ENCODE measurements around the gene HIVEP2. TPM values are rescaled to one million over a fixed set of nuclear protein-coding genes. Genes with fewer than 3 reads are reported as not detected.

Gene HIVEP2
- polyA plus RNA-seq, 3 donors, result 12.0 to 12.7 (median 12.1) TPM

DNA sequence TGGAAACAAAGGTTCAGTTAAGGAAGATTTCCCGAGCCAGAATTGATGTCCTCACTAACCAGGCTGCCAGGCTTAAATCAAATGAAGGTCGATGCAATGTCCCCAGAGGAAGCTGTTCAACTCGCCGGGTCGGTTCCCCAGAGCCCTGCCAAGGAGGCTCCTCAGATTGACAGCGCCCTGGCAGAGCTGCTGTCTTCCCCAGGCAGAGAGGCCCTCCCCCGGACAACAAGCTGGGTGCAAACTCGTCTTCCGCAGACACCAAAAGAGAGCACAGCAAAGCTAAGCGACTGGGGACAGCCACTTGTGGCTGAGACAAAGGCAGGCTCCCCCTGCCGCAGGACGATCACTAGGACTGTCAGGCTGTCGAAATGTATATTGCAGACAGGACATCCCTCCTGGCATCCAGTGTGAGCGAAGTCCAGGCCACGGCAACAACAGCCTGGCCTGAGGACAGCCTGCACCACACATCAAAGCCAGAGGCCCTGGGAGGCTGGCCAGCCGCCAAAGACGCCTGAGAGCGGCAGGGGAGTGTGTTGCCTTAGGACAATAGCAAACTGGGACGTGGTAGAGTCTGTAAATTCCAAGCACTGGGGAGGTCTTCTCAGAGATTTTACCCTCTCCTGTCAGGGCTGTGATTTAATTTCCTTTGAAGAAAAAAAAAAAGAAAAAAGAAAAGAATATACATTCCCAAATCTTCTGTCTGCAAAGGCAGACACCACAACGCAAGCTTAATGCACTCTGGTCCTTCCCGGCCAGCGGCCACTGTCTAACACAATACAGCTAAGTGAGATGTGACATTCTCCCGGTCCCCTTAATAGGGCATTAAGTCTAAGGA is 99.1 kb downstream of the HIVEP2 start:
- DNase-seq (ENCODE audit: low read depth in 3 of 3, low spot score in 2 of 3), result peak in 2 of 3 donors; percentile 61 to 74

DNA sequence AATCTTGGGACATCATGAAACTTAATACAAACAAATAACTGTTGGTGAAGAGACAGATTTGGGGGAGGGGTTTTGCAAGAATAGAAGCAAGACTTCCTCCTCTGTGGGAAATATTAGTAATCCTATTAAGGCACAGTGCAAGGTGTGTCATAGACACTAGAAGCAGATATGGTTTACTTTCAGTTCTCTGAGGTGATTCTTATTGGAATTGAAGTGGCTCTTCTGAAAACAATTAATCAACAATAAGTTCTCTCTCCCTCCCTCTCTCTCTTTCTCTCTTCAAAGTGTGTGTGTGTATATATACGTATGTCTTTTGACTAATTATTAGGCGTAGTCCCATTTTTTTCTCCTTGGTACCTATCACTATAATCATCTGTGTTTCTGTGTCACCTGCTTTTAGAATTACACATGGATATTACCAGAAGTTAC is 99.8 kb downstream of the HIVEP2 start:
- DNase-seq (ENCODE audit: low read depth in 3 of 3, low spot score in 2 of 3), result no peak

DNA sequence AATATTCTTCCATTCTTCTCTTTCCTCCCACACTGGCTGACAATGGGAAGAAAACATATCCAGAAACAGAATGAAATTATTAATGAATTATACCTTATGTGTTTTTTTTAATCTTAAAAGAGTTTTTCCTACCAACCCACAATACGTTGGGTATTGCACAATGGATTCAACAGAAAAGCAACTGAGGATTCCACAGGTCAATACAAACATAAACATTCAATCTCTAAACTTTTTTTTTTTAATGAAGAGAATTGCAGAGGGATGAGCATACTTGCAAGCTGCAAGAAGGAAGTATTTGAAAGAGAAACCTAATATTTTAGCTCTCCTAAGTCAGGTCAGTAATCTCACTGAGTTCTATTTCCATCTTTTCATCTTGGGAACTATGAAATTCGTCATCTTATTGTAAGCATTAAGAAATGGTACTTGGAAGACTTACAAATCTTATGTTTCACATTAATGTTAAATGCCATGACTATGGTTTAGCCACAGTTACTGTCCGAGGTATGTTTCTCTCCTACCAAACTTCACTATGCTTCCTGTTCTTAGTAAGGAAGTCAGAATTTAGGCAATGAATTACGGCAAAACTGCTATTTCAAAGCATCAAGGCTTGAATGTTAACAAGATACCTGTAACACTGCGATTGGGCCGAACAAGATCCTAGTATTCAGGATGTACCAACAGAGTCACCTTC is 100.8 kb downstream of the HIVEP2 start:
- DNase-seq (ENCODE audit: low read depth in 3 of 3, low spot score in 2 of 3), result no peak

DNA sequence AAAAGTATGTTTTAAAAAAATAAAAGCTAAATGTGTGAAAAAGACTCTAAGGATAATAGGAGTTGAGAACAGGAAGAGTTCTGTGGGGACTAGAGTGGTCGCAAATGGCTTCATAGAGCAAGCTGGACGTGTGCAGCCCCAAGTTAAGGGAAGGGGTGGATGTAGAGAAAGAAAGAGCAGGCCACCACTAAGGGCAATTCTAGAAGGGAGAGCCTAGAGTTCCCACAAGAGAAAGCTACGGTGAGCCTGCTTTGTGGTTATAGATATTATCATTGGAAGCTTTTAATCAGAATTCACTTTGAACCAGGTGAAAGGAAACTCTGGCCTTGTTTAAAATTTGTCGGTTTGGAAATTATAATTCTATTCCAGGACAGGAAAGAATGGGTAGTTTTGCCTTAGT is 101.6 kb downstream of the HIVEP2 start:
- no peak for DNase-seq (ENCODE audit: low read depth in 3 of 3, low spot score in 2 of 3)

DNA sequence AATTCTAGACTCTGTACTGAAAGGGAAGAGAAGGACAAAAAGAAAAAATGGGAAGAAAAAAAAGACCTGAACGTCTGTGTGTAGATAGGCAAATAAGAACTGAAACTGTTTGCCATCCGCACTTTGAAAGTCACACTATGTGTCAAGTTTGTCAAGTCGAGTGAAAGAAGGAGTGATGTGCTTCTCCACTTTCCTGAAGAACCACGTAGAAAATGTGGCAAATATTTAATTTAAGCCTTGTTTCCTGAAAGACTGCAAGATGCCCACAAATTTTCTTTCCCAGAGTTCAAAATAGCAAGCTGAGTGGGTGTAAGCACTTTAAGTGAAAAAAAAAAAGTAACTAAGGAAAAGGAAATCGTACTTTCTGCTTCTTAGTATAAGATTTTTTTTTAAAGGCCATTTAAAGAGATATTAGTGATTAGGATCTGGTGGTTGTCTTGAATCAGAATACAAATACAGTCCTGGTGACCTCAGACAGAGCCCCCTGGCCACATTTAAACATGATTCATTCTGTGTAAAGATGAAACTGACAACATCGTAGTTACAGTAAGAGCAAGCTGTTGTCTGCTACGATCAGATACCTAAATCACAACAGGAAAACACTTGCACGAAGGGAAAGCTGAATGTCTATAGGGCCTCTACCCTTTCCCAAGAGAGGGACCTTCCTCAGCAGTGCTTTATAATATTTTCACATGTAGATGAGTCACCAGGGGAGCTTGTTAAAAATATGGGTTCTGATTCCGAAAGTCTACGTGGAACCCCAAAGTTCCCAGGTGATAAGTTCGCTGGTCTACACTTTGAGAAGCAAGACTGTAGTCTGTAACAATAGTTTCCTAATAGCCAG is 102.3 kb downstream of the HIVEP2 start:
- no peak for DNase-seq (ENCODE audit: low read depth in 3 of 3, low spot score in 2 of 3)

DNA sequence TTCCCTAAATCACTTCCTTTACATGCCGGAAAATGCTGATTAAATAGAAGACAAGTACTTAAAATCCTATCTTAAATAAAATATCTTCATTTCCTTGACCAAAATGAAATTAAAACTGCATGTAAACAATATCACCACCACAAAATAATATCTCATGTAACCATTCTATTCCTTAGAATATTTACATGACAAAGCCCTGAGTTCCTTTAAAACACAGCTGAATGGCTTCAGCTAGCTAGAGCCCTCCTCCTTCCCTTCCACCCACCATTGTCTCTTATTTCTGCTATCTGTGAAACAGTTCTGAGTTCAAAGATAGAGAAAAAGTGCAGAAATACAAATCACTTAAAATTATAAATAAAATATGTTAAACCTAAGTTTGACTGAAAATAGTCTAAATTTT is 103.1 kb downstream of the HIVEP2 start:
- DNase-seq (ENCODE audit: low read depth in 3 of 3, low spot score in 2 of 3), result no peak

DNA sequence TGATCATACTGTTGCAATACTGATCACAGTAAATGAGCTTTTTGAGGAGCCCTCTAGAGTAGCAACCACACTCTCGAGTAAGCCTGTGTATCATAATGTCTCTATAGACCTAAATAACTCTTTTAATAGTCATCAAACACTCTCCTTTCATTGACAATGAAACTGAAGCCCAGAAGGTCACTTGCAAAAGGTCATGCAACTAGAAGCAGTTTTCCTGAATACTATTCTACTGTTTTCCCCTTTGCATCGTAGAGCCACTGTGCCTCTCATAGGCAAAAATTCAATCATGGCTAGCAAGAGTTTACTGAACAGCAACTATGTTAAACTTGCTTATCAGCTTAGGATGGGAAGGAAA is 105.3 kb downstream of the HIVEP2 start:
- no peak for DNase-seq (ENCODE audit: low read depth in 3 of 3, low spot score in 2 of 3)

DNA sequence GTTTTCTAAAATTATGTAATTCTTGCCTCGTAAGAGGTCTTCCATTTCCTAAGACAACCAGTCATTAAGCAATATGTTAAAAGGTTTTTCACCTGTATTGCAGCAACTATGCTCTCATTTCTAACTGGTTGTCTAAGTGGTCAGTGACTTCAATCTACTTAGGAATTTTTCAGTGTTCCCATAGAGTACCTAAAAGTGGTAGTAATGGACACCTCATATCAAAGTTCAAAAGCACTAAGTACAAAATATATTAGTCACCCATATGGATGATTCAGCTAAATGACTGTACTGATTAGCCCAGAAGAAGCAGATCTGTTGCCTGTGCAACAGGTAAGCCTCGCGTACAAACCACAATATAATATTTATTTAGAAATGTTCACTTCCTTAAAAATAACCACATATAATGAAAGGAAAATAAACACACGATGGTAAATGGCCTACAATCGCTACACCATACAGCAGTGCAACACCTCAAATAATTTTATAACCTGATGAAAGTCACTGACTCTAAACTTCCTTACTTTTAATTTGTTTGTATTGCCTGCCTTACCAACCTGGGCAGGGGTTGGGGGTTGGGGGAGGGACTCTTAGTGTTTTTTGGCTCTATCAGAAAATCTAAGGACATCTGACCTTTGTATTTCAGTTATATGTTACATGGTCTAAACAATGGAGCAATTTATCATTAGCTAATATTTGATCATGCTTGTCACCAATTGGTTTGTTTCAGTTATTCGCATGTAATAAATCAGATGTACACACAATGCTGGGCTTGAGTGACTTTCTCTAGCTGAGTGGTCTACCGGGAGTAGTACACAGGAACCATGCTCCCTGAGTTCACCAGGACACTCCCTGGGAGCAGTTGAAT is 105.9 kb downstream of the HIVEP2 start:
- DNase-seq (ENCODE audit: low read depth in 3 of 3, low spot score in 2 of 3), result no peak

DNA sequence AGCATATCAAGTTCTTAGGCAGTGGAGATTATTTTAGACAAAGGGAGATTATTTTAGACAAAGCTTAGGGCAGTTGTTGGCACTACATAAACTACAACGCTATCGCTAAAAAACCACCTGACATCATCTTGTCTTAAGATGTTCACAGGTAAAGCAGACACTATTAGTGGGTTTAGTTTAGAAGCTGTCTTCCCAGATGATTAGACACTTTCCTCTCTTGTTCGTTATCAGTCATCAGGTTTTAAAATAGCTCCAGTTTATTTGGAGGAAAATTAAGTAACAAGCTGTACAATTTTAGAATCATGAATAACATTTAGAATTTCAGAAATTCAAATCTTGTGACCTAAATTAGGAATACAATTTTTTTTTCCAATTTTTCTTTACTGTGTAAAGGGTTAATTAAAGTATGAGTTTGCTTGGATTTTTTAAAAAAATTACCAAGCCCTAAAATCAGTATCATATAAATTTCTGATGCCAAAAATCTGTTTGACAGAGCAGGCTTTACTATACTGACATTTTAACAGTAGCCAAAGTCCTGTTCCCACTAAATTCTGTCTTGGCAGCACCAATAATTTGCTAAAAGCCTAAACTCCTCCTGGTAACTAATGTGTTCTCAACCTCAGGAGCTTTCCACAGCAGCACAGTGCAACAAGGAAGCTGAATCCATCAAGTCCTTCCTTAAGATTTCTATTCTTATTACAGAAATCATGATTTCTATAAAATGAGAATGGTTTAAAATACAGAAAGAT is 109.0 kb downstream of the HIVEP2 start:
- DNase-seq (ENCODE audit: low read depth in 3 of 3, low spot score in 2 of 3), result no peak

DNA sequence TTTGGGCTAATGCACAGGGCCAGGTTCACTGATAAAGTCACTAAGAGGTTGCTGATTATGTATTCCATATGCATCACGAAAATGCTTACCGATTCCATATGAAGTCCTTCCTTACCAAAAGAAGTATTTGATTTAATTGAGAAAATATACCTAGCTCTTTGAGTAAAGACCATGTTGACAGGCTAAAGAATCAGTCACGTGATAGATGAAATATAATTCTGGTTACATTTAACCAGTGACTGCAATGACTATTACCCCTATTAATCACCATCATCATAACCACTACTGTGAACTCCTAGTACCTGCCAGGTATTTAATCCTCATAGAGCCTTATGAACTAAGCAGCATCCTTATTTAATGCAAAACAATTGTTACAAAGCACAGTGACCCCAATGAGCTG is 110.1 kb downstream of the HIVEP2 start:
- DNase-seq (ENCODE audit: low read depth in 3 of 3, low spot score in 2 of 3), result no peak

DNA sequence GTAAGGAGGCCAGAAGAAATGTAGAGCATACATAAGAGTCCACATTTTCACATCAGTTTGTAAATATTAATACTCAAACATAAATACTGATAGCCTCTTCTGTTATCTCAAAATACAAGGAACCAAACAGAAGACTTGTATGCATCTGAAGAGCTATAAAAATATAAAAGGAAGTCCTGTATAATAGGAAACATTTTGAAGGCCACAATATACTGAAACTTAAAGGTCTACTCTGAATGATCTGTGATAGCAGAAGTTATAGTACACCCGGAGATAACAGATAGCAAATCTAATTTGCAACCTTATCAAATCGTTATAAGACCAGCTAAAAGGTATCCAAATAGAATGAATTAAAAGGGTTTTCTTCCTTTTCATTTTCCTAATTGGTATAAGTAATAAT is 111.2 kb downstream of the HIVEP2 start:
- no peak for DNase-seq (ENCODE audit: low read depth in 3 of 3, low spot score in 2 of 3)

DNA sequence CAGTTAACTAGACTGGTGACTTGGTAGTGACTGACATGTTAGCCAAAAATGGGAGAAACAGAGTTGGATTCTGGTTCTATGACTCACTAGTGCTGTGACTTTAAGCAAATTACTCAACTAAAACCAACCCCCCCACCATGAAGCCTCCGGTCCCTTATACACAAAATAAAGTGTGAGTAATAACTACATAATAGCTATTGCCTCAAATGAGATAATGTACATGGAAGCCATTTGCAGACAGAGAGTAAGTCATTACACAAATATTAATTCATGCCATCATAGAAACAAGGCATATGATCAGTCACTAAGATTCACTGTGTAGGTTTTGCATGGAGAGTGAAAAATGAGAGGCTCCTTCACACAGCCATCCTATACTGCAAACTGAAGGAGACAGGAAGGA is 111.9 kb downstream of the HIVEP2 start:
- DNase-seq (ENCODE audit: low read depth in 3 of 3, low spot score in 2 of 3), result no peak

DNA sequence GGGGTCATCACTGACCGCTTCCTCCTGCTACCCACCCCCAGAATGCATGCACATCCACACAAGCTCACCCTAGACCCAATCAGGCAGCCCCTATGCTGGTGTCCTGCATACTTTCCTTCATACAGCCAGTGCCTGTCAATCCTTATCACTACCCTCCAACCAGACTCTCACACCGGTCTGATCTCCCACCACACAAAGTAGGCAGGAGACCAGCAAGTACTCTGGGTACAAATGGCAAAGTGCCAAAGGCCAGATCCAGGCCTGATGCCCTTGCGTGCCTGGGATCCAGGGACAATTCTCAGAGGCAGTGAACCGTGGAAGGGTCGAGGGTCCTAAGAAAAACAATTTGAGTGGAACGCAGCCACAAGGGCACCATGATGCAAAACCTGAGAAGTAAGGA is 114.2 kb downstream of the HIVEP2 start:
- no peak for DNase-seq (ENCODE audit: low read depth in 3 of 3, low spot score in 2 of 3)

DNA sequence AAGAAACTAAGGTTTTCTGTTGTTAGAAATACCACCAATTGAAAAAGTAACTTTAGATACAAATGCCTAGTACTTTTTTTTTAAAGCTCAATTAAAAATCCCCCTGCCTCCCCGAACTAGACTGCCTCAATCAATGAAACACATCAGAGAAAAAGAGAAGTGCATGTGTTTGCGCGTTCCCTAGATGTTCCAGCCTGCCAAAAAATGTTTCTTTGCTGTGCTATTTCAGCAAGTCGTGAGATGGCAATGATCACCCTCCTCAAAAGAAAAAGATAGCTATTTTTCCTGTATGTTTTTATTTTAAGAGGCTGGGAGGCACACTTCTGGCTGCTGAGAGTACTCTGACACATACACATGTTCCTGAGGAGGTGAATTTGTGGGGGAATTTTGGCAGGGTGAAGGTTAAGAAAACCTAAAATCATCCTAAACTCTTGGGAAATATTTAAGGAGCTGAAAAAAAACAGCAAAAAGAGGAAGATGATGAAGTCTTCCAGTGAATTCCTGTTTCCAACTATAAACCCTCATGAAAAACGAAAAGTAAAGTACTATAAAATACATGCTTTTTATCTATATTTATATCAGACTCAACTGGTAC is 114.8 kb downstream of the HIVEP2 start:
- no peak for DNase-seq (ENCODE audit: low read depth in 3 of 3, low spot score in 2 of 3)

DNA sequence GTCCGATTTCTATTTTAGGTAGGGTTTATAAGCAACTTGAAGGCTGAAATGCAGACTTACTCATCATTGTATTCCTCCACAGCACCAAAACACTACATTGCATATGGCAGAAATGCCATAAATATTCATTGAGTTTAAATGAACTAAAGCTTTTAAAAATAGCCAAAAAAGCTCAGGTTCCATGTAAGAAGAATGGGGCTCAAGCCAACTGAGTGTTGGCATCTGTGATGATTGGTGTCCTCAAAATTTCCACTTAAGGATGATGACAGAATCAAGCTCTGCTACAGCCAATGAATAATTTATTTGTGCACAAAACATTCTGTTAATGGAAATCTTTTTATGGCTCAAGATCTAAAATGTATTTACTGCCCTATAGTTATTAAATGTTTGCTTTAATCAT is 115.4 kb downstream of the HIVEP2 start:
- no peak for DNase-seq (ENCODE audit: low read depth in 3 of 3, low spot score in 2 of 3)

DNA sequence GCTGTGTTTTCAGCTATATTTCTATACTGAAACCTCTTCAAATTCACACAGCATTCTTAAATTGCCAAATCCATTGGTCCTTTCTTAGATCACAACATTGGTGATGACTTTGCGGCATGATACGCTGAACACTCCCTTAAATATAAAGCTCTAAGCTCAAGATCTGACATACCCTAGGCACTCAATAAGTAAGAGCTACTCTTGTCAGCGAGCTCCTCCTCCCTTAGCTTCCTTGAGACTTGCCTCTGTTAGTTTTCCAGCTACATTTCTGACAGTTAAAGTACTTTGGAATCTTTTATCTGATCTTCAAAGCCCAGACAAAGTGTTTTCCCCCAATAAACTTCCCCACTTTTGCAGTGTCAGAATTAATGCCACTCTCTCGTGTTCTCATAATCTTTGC is 117.0 kb downstream of the HIVEP2 start:
- DNase-seq (ENCODE audit: low read depth in 3 of 3, low spot score in 2 of 3), result no peak

DNA sequence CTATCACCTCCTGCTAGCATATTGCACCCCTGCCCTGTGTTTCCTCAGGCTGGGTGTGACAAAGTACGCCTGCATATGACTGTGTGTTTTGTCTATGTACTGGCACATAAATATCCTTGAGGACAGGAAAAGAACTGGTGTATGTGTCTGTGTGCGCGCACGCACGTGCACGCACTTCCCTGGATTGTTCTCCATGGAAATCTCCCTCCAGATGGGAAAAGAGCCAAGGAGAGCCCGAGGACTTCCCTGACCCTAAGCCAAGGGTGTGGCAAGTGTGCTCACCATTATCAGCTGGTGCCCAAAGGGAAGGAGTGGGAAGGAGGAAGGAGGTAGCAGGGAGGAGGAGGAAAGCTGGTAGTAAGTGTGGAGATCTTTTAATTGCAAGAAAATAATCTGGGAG is 117.6 kb downstream of the HIVEP2 start:
- no peak for DNase-seq (ENCODE audit: low read depth in 3 of 3, low spot score in 2 of 3)

DNA sequence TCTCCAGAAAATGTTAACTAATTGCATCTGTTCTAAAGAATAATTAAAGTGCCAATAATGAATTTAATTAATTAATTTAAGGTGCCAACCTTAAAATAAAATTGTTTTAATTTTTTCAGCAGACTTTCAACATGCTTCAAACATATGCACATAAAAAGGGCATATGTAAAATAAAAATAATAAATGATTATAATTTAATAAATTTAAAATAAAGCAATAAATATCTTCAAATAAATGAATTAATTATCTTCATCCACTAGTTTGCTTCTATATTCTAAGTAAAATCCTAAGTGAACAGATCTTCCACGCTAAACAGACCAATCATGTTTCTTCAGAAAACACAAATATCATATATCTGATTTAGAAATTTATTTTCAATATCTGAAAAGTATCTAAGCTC is 119.2 kb downstream of the HIVEP2 start:
- DNase-seq (ENCODE audit: low read depth in 3 of 3, low spot score in 2 of 3), result no peak

DNA sequence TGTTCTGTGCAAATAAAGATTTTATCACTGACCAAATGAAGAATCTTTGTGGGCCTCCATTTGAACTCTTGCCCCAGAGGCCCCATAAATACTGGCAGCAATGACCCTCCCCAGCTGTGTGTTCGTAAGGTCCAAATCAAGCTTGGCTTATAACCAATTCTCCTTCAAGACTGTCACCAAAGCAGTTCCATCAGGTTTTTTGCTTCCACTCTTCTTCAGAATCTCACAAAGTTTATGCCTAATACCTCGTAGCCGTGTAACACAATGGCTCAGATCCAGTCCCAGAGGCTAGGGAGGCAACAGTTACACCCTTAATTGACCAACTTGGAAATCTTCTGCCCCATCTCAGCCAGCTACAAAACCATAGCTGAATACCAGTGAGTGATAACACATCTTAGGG is 120.5 kb downstream of the HIVEP2 start:
- DNase-seq (ENCODE audit: low read depth in 3 of 3, low spot score in 2 of 3), result no peak

All from right renal cortex interstitium (tissue), 3 donors.